ENCODE data around the gene CYP2E1.
"Not testable (repeated sequence)": the region's sequence is repeated elsewhere in the genome, so short reads cannot be mapped to it uniquely, and the experiment has no call there.

Gene CYP2E1

DNA sequence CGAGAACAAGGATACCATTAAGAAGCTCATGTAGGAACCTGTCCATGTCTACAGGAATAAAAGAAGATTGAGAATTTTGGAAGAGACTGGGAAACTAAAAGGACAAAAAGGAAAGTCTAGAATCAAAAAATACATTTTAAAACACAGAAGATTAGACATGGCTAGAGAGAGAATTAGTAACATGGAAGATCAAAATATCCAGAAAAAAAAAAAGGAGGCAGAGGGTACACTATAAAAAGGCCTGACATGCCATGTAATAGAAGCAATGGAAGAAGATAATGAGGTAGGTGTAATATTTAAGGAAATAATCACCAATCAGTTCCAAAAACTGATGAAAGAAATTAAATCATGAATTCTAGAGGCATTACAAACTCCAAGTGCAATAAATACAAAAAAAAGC lies 46.3 kb downstream of the CYP2E1 start:
- DNase-seq, result not testable (repeated sequence)

DNA sequence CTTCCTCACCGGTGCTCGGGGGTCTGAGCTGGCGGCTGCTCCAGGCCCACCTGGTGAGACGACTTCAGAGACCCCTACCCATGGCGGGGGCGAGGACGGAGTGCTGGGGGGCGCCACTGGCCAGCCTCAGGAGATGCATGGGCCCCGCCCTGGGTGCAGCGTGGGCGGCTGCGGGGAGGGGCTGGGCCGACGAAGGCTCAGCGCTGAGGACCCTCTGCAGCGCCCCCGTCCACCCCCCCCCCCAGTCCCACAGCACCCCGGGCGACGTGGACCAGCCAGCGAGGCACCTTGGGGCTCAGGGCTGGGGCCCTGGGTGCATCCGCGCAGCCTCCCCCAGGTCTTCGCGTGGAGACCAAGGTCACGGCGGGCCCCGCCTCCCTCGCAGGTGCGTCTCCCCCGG lies 49.9 kb downstream of the CYP2E1 start:
- DNase-seq, result not testable (repeated sequence)

Data from right kidney (tissue), 1 donor.